ENCODE data around the gene DENND2D. TPM values are rescaled to one million over a fixed set of nuclear protein-coding genes. Genes with fewer than 3 reads are reported as not detected.

The DENND2D gene
- total RNA-seq, 4 donors from 2014 or later: 26.7 to 48.9 (median 33.6) TPM

GRCh38 chr1:111198836-111199235, 1.6 kb downstream of the DENND2D start:
- intact Hi-C loops (cut with DNase I; ENCODE audit: low total_unique reads): no loop called here
- no peak for DNase-seq (ENCODE audit: low spot score in 2 of 2)
- no peak overlapping the region for H3K4me3 ChIP-seq (ENCODE audit: low read depth, poor library complexity, severe bottlenecking)
- WGBS, 2 donors: 88 to 93% methylated on average over 5 of the region's 5 CpGs
- TF ChIP-seq POLR2A (IDR thresholded peaks at IDR 0.05) (no peak), CTCF (IDR thresholded peaks at IDR 0.05) (no peak)

DNA sequence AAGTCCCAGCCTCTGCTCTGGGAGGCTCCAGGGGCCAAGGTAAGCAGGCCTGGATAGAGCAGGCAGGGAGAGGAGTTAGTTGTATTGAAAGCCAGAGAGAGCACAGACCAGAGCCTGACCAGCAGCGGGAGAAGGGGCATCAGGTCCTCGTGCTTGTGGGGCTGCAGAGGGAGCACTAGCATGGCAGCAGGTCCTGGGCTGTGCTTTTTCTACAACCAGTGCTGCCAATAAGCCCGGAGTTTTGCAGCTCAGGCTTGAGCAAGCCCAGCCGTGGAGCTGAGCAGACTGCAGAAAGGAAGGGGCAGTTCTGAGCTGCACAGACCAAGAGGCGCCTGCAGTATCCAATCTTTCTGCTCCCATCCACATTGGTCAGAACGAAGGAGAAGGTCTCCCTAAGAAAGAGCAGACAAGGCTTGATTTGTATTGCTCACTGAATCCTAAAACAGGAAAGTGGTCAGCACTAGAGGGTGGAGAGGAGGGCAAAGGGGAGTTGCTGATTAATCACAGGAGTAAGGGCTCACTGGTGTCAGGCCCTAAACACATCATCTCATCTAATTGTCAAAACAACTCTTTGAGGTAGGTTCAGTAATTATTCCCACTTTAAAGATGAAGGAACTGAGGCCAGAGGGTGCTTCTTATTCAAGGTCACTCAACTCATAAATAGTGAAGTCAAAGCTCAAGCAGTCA, 2.7 kb downstream of the DENND2D start:
- intact Hi-C loops (cut with DNase I; ENCODE audit: low total_unique reads): no loop called here
- WGBS, 2 donors: 55 to 65% methylated on average over 6 of the region's 6 CpGs
- no peak for DNase-seq (ENCODE audit: low spot score in 2 of 2)
- TF ChIP-seq POLR2A (IDR thresholded peaks at IDR 0.05) (no peak), CTCF (IDR thresholded peaks at IDR 0.05) (no peak)
- H3K4me3 ChIP-seq (ENCODE audit: low read depth, poor library complexity, severe bottlenecking): no peak overlapping the region

DNA sequence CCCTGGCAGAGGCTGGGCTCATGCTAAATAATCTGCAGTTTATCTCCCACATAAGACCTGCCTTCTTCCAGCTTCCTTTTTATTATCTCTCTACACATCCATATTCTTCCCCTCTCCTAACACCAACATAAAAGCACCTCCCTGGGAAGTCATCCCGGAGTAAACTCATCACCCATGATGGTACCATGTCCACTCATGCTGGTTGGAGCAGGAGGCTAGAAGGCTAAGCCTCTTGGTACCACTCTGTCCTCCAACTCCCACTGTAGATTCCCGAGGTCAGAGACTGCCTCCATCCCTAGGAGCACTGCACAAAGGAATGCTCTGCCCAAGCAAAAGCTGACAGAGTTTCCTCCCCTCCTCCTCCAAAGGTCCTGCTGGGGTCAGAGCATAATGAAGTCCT, 4.2 kb downstream of the DENND2D start:
- no peak overlapping the region for H3K4me3 ChIP-seq (ENCODE audit: low read depth, poor library complexity, severe bottlenecking)
- intact Hi-C loops (cut with DNase I; ENCODE audit: low total_unique reads): no loop called here
- no peak for TF ChIP-seq POLR2A (IDR thresholded peaks at IDR 0.05)
- TF ChIP-seq CTCF (IDR thresholded peaks at IDR 0.05): no peak
- WGBS, 2 donors: 85 to 91% methylated on average over 2 of the region's 2 CpGs
- DNase-seq (ENCODE audit: low spot score in 2 of 2): no peak

GRCh38 chr1:111195002-111195684, 5.3 kb downstream of the DENND2D start:
- WGBS, 2 donors: 87 to 90% methylated on average over 4 of the region's 4 CpGs
- no peak overlapping the region for H3K4me3 ChIP-seq (ENCODE audit: low read depth, poor library complexity, severe bottlenecking)
- TF ChIP-seq CTCF (IDR thresholded peaks at IDR 0.05) (no peak), POLR2A (IDR thresholded peaks at IDR 0.05) (no peak)
- no peak for DNase-seq (ENCODE audit: low spot score in 2 of 2)
- intact Hi-C loops (cut with DNase I; ENCODE audit: low total_unique reads): no loop called here

DNA sequence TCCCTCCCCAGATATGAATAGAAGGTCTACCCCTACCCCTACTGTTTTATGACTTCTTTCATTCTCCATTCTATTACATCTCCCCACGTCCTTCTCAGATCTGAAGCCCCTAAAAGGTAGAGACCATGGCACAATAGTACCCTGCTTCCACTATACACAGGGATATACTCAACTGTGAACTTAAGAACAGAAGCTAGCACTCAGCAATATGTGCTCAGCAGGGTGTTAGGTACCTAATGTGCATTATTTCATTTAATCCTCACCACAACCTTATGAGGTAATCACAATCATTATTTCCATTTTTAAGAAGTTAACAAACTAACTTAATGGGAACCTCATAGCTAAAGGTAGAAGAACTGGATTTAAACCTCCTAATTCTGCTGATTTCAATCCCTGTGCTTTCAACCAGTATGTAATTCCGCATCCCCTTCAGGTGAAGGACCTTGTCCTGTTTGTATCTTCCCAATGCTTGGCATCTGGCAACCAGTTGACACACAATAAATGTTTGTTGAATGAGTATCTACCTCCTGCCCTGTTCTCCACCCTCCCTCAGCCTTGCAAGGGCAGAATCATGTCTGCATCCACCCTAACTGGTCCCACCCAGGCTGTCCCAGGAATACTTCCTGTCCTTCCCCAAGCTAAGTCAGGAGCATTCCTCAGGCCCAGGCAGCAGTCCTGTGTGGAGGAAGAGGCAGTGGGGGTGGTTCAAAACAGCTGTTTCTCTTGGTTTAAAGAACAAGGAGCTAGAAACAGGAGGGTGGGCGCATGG, 6.5 kb downstream of the DENND2D start:
- intact Hi-C loops (cut with DNase I; ENCODE audit: low total_unique reads): no loop called here
- no peak for TF ChIP-seq POLR2A (IDR thresholded peaks at IDR 0.05)
- TF ChIP-seq CTCF (IDR thresholded peaks at IDR 0.05): no peak
- no peak for DNase-seq (ENCODE audit: low spot score in 2 of 2)
- no peak overlapping the region for H3K4me3 ChIP-seq (ENCODE audit: low read depth, poor library complexity, severe bottlenecking)
- 89 to 90% methylated on average over 3 of the region's 3 CpGs for WGBS, 2 donors
